ENCODE measurements around the gene MICU1. TPM values are rescaled to one million over a fixed set of nuclear protein-coding genes. Genes with fewer than 3 reads are reported as not detected.
A peak's percentile ranks its signal among the peaks of the same experiment; 100 is the strongest.

Gene MICU1
- total RNA-seq, 1 experiment from 2014 or later: 89.4 TPM

- Mint-ChIP-seq H3K4me1 (ENCODE audit: low read depth, unreplicated experiment) (peaks cover 37% of the 10 kb centered on the region), H3K27ac (ENCODE audit: unreplicated experiment) (peak overlapping the region; percentile 96), H3K36me3 (ENCODE audit: insufficient read depth, unreplicated experiment) (peaks cover 10% of the 10 kb centered on the region), H3K27me3 (ENCODE audit: unreplicated experiment) (no peaks in the 10 kb centered on the region), H3K4me3 (ENCODE audit: low read depth, unreplicated experiment) (peak overlapping the region; percentile 13), H3K9me3 (ENCODE audit: low read depth, unreplicated experiment) (no peaks in the 10 kb centered on the region)
- TF ChIP-seq CTCF (IDR thresholded peaks at IDR 0.05; ENCODE audit: unreplicated experiment): no peak
- intact Hi-C loops (cut with micrococcal nuclease; ENCODE audit: unreplicated experiment): no loop called here
- no TSS peak for BruUV-seq (replicated peaks)
- DNase-seq: no peak
- CTCF ChIA-PET: interaction anchor here (0.6 to 1.0 kb wide), 4 partner anchors 38 to 212 kb away, joined by 3 to 4 read pairs (median 4); partner anchors contain the start of gene MCU
Observed at GRCh38 chr10:72639441-72639873, 13.6 kb upstream of the MICU1 start.

- Mint-ChIP-seq H3K4me1 (ENCODE audit: low read depth, unreplicated experiment) (peaks cover 37% of the 10 kb centered on the region), H3K9me3 (ENCODE audit: low read depth, unreplicated experiment) (no peaks in the 10 kb centered on the region), H3K27me3 (ENCODE audit: unreplicated experiment) (no peaks in the 10 kb centered on the region), H3K27ac (ENCODE audit: unreplicated experiment) (peak overlapping the region; percentile 96), H3K4me3 (ENCODE audit: low read depth, unreplicated experiment) (peak overlapping the region; percentile 13), H3K36me3 (ENCODE audit: insufficient read depth, unreplicated experiment) (peaks cover 10% of the 10 kb centered on the region)
- intact Hi-C loops (cut with micrococcal nuclease; ENCODE audit: unreplicated experiment): loop anchor here (1.0 kb wide), 1 partner anchor 48 kb away; no protein-coding TSS in a partner anchor
- CTCF ChIA-PET: interaction anchor here (0.6 to 1.0 kb wide), 3 partner anchors 38 to 53 kb away, joined by 3 to 4 read pairs (median 3); partner anchors contain the start of gene MCU
- DNase-seq: peak; percentile 82
- TF ChIP-seq CTCF (IDR thresholded peaks at IDR 0.05; ENCODE audit: unreplicated experiment): no peak
- TSS peak; percentile 98 for BruUV-seq (replicated peaks)
Observed at GRCh38 chr10:72638586-72639440, 12.9 kb upstream of the MICU1 start.

GRCh38 chr10:72637398-72637857, 11.5 kb upstream of the MICU1 start:
- Mint-ChIP-seq H3K27me3 (ENCODE audit: unreplicated experiment) (no peaks in the 10 kb centered on the region), H3K4me1 (ENCODE audit: low read depth, unreplicated experiment) (peaks cover 37% of the 10 kb centered on the region), H3K27ac (ENCODE audit: unreplicated experiment) (peak overlapping the region; percentile 60), H3K36me3 (ENCODE audit: insufficient read depth, unreplicated experiment) (peaks cover 10% of the 10 kb centered on the region), H3K4me3 (ENCODE audit: low read depth, unreplicated experiment) (no peak overlapping the region), H3K9me3 (ENCODE audit: low read depth, unreplicated experiment) (no peaks in the 10 kb centered on the region)
- BruUV-seq (replicated peaks): no TSS peak
- peak; percentile 16 for DNase-seq
- TF ChIP-seq CTCF (IDR thresholded peaks at IDR 0.05; ENCODE audit: unreplicated experiment): no peak
- CTCF ChIA-PET: interaction anchor here (0.6 to 0.7 kb wide), 2 partner anchors 39 to 47 kb away, joined by 3 read pairs; no protein-coding TSS in a partner anchor
- intact Hi-C loops (cut with micrococcal nuclease; ENCODE audit: unreplicated experiment): no loop called here

- Mint-ChIP-seq H3K27ac (ENCODE audit: unreplicated experiment) (no peak overlapping the region), H3K4me1 (ENCODE audit: low read depth, unreplicated experiment) (no peaks in the 10 kb centered on the region), H3K9me3 (ENCODE audit: low read depth, unreplicated experiment) (no peaks in the 10 kb centered on the region), H3K27me3 (ENCODE audit: unreplicated experiment) (no peaks in the 10 kb centered on the region), H3K4me3 (ENCODE audit: low read depth, unreplicated experiment) (no peak overlapping the region), H3K36me3 (ENCODE audit: insufficient read depth, unreplicated experiment) (peaks cover 12% of the 10 kb centered on the region)
- intact Hi-C loops (cut with micrococcal nuclease; ENCODE audit: unreplicated experiment): no loop called here
- no peak for TF ChIP-seq CTCF (IDR thresholded peaks at IDR 0.05; ENCODE audit: unreplicated experiment)
- CTCF ChIA-PET: no interaction called here
- no peak for DNase-seq
- BruUV-seq (replicated peaks): no TSS peak
Observed at GRCh38 chr10:72630144-72630543, 4.3 kb upstream of the MICU1 start.

Measured in Calu3 (cell line).